ENCODE measurements around the gene SLITRK3.

The SLITRK3 gene

GRCh38 chr3:165195640-165196576 lies at the start of gene SLITRK3:
TSS of gene SLITRK3 (minus strand) at chr3:165196384. CDS start at chr3:165190830, 5,554 bp downstream.
- DNase-seq, result no peak

GRCh38 chr3:165243597-165243996 lies 47.4 kb upstream of the SLITRK3 start:
- DNase-seq, result no peak

GRCh38 chr3:165233501-165234195 lies 37.5 kb upstream of the SLITRK3 start:
- DNase-seq, result no peak

- no peak for DNase-seq
Measured at GRCh38 chr3:165225604-165226003, 29.4 kb upstream of the SLITRK3 start.

- DNase-seq, result no peak
Measured at GRCh38 chr3:165217739-165218138, 21.6 kb upstream of the SLITRK3 start.

GRCh38 chr3:165212580-165212979 lies 16.4 kb upstream of the SLITRK3 start:
- DNase-seq, result no peak

- DNase-seq, result no peak
Measured at GRCh38 chr3:165211721-165212120, 15.5 kb upstream of the SLITRK3 start.

GRCh38 chr3:165210727-165211126 lies 14.5 kb upstream of the SLITRK3 start:
- DNase-seq, result no peak

GRCh38 chr3:165210132-165210531 lies 13.9 kb upstream of the SLITRK3 start:
- no peak for DNase-seq

GRCh38 chr3:165206454-165207266 lies 10.5 kb upstream of the SLITRK3 start:
- DNase-seq, result no peak

GRCh38 chr3:165204445-165204844 lies 8.3 kb upstream of the SLITRK3 start:
- no peak for DNase-seq

- DNase-seq, result no peak
Measured at GRCh38 chr3:165202995-165203394, 6.8 kb upstream of the SLITRK3 start.

GRCh38 chr3:165201964-165202363 lies 5.8 kb upstream of the SLITRK3 start:
- DNase-seq, result no peak

GRCh38 chr3:165197481-165197800 lies 1.3 kb upstream of the SLITRK3 start:
- no peak for DNase-seq

- no peak for DNase-seq
Measured at GRCh38 chr3:165196577-165197480, 645 bp upstream of the SLITRK3 start.

GRCh38 chr3:165195241-165195639 lies 944 bp downstream of the SLITRK3 start:
- no peak for DNase-seq

GRCh38 chr3:165194511-165195240 lies 1.5 kb downstream of the SLITRK3 start:
- DNase-seq, result no peak

GRCh38 chr3:165193366-165194254 lies 2.6 kb downstream of the SLITRK3 start:
- DNase-seq, result no peak

GRCh38 chr3:165192610-165193192 lies 3.5 kb downstream of the SLITRK3 start:
- no peak for DNase-seq

- no peak for DNase-seq
Measured at GRCh38 chr3:165191491-165191890, 4.7 kb downstream of the SLITRK3 start.
